Gastrocnemius medialis (tissue), 4 donors: Measurements from ENCODE around the gene MINDY1.
A peak's percentile ranks its signal among the peaks of the same experiment; 100 is the strongest.

Experiments
- POLR2A ChIP-seq, 2 donors: fragments of 450-650 bp; IDR thresholded peaks; one replicate each; pipeline ENCODE4 v1.6.1; 2017; ENCODE audit warnings: antibody characterized with exemption in 2 of 2, mild to moderate bottlenecking in 2 of 2, moderate library complexity in 2 of 2
- TF ChIP-seq, protein P1 (sequence below), 5 experiments: fragments of 450-650 bp in 3 of 5; fragments of 200-600 bp in 2 of 5; sonication (generic) in 2 of 5; IDR thresholded peaks in 4 of 5; conservative IDR thresholded peaks in 1 of 5; 1 replicate in 4 of 5; 2 replicates in 1 of 5; pipeline ENCODE4 v1.5.1; 2016 to 2019; ENCODE audit warnings: antibody characterized with exemption in 5 of 5, mild to moderate bottlenecking in 3 of 5, moderate library complexity in 3 of 5

DNA sequence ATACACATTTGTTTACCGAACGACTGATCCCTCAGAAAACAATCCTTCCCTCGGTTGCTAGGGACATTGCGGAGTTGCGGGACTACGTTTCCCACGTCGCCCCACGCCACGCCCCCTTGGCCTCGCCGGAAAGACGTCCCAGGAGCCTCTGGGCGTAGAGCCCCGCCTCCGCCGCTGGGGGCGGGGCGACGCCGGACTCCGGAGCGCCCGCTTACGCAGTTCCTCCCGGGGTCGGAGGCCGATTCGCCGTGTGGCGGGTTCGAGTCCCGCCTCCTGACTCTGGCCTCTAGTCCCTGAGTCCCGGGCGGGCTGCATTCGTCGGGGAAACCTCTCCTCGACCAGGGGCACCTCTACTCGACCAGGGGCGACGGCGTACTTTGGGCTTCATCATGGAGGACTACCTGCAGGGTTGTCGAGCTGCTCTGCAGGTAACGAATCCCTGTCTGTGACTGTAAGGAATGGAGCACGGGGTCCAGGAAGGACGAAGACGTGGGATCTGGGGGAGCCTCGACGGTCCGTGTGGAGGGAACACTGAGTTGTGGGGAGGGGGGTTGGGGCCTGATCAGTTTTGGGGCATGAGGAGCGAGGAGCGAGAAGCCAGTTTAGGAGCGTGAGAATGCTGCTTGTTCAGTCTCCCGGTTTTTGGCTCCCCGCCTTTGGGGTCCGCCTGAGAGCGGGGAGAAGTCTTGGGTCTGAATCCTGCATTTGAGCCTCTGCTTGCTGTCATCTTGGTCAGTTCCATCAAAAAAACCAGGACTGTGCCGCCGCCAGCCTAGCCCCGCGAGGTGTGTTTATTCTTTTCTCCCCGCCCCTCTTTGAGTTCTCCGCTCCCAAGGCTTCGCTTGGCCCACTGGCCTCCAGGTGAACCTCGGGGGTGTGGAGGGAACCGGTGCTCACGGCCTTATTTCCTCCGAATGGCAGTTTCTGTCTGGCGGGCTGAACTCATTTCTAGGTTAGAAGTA lies 1.8 kb upstream of the MINDY1 start, which contains the start of gene PRUNE1:
- peak; percentile 65 to 72 for TF ChIP-seq POLR2A (IDR thresholded peaks at IDR 0.05)
- TF ChIP-seq, protein P1, sequence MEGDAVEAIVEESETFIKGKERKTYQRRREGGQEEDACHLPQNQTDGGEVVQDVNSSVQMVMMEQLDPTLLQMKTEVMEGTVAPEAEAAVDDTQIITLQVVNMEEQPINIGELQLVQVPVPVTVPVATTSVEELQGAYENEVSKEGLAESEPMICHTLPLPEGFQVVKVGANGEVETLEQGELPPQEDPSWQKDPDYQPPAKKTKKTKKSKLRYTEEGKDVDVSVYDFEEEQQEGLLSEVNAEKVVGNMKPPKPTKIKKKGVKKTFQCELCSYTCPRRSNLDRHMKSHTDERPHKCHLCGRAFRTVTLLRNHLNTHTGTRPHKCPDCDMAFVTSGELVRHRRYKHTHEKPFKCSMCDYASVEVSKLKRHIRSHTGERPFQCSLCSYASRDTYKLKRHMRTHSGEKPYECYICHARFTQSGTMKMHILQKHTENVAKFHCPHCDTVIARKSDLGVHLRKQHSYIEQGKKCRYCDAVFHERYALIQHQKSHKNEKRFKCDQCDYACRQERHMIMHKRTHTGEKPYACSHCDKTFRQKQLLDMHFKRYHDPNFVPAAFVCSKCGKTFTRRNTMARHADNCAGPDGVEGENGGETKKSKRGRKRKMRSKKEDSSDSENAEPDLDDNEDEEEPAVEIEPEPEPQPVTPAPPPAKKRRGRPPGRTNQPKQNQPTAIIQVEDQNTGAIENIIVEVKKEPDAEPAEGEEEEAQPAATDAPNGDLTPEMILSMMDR (IDR thresholded peaks at IDR 0.05 in 4 of 5, conservative IDR thresholded peaks at IDR 0.05 in 1 of 5), result peak in 4 of 5 experiments; percentile 24 to 33 (median 26)
